ENCODE data around the gene SLC12A7.

Gene SLC12A7

DNA sequence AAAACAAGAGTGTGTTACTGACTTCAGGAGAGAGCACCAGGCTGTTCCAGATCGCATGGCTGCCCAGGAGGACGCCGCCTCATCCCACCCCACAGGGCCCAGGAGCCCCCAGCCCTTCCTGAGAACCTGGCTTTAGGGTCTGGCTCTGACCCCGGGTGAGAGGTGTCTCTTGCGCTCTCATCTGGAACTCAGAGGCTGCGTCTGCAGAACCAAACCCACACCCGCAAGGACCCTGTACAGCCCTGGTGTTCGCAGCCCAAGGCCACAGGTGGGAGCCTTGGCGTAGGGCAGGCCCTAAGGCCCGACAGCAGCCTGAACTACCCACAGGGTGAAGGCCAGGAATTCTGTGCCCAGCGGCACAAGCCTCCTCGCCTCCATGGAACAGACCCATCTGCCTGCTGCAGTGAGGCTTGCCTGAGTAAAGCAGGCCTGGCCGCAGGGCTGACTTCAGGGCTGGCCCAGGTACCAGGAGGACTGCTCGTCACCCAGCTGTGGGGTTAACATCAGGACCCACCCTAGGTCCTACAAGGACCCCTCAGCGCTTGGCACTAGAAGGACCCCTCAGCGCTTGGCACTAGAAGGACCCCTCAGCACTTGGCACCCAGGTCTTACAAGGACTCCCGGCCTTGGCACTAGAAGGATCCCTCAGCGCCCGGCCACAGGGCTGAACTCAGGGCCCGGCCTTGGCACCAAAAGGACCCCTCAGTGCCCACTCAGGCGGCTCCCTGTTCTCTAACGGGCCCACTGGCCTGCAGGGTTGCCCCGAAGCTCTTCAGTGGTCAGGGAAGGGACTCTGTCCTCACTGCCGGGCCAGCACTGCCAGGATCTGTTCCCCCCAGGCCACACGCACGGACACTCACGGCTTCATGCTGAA is 55.0 kb downstream of the SLC12A7 start:
- no peak overlapping the region for H3K4me3 Mint-ChIP-seq
- H3K9me3 Mint-ChIP-seq (ENCODE audit: low read depth): no peaks in the 10 kb centered on the region
- H3K4me1 Mint-ChIP-seq (ENCODE audit: low read depth): no peaks in the 10 kb centered on the region
- H3K27ac Mint-ChIP-seq: no peak overlapping the region
- H3K27me3 Mint-ChIP-seq: no peaks in the 10 kb centered on the region
- no peaks in the 10 kb centered on the region for H3K36me3 Mint-ChIP-seq

- Mint-ChIP-seq H3K4me1 (ENCODE audit: low read depth) (no peaks in the 10 kb centered on the region), H3K27me3 (no peaks in the 10 kb centered on the region), H3K27ac (no peak overlapping the region), H3K9me3 (ENCODE audit: low read depth) (no peaks in the 10 kb centered on the region), H3K4me3 (no peak overlapping the region), H3K36me3 (no peaks in the 10 kb centered on the region)
These were observed 55.8 kb downstream of the SLC12A7 start for GRCh38 chr5:1055896-1056610.

DNA sequence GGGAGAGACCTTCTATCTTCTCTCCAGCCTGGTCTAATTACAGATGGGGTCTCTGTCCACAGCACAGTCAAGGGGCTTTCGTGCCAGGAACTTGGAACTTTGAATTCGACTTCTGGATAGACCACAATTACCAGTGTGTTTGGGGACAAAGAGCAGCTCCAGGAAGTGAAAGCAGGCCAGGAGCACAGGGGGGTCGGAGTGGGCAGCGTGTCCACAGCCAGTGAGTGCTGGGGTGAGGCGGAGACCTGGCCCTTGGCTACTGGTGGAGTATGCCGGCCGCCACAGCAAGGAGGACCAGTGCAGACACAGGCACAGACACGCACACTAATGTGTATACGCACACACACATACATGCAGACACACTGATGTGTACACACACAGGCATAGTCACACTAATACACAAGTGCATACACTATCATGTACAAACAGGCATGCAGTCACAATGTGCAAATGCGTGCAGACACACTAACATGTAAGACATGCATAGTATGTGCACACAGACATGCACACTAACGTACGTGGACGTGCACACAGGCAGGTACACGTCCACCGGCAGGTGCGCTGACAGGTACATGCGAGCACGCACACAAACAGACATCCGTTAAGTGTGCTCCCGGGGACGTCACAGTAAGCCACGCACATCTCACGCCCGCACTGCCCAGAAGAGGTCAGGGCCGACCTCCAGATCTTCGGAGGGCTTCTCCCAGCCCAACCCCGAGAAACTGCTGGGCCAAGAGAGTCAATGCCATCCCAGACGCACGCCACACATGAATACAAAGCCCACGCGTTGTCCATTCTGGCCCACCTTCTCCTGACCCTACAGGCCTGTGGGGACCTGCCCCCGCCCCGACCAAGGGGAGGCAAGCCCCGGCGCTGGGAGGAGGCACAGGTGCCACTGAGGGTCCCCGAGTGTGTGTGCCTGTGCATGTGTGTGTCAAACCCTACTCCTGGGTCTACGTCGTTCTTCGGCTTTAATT is 56.8 kb downstream of the SLC12A7 start:
- H3K4me1 Mint-ChIP-seq (ENCODE audit: low read depth): no peaks in the 10 kb centered on the region
- H3K27me3 Mint-ChIP-seq: no peaks in the 10 kb centered on the region
- no peak overlapping the region for H3K4me3 Mint-ChIP-seq
- no peaks in the 10 kb centered on the region for H3K36me3 Mint-ChIP-seq
- no peak overlapping the region for H3K27ac Mint-ChIP-seq
- H3K9me3 Mint-ChIP-seq (ENCODE audit: low read depth): no peaks in the 10 kb centered on the region

DNA sequence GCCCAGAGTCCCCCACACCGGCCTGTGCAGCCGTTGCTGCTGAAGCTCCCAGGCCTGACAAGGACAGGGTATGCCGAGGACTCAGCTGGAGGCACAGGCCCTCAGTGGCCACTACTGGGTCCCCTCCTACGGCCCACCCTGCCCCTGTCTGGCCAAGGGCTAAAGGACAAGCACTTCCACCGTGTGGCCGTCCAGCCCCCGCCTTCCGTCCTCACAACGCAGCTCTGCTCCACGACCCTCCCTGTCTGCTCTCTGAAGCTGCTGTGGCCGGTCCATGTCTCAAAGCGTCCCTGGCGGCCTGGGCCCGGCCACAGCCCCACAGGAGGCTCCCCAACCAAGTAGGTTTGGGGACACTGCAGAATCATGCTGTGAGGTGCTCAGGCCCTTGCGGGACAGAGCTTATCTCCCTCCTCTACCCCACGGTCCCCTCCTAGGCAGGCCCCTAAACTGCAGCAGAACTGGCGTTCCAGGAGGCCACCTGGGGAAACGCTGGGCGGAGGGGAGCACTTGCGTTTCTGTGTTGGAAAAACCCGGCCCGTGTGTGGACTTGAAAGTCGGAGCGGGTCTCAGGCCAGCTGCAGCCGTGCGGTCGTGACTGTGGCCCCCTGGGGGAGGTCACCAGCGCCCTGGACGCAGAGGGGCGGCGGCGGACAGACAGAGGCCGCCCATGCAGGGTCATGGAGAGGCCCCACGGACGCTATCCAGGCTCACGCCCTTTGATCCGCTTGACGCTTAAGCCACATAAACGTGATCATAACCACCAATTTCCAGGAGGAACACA is 57.7 kb downstream of the SLC12A7 start:
- no peaks in the 10 kb centered on the region for H3K4me1 Mint-ChIP-seq (ENCODE audit: low read depth)
- no peak overlapping the region for H3K27ac Mint-ChIP-seq
- H3K36me3 Mint-ChIP-seq: no peaks in the 10 kb centered on the region
- H3K9me3 Mint-ChIP-seq (ENCODE audit: low read depth): no peaks in the 10 kb centered on the region
- H3K27me3 Mint-ChIP-seq: no peaks in the 10 kb centered on the region
- H3K4me3 Mint-ChIP-seq: no peak overlapping the region

GRCh38 chr5:1053391-1054017 is 58.4 kb downstream of the SLC12A7 start:
- Mint-ChIP-seq H3K9me3 (ENCODE audit: low read depth) (no peaks in the 10 kb centered on the region), H3K27ac (no peak overlapping the region), H3K4me1 (ENCODE audit: low read depth) (no peaks in the 10 kb centered on the region), H3K36me3 (no peaks in the 10 kb centered on the region), H3K27me3 (no peaks in the 10 kb centered on the region), H3K4me3 (no peak overlapping the region)

- Mint-ChIP-seq H3K27ac (no peak overlapping the region), H3K9me3 (ENCODE audit: low read depth) (no peaks in the 10 kb centered on the region), H3K4me1 (ENCODE audit: low read depth) (no peaks in the 10 kb centered on the region), H3K27me3 (no peaks in the 10 kb centered on the region), H3K36me3 (peaks cover under 1% of the 10 kb centered on the region), H3K4me3 (no peak overlapping the region)
These were observed 59.0 kb downstream of the SLC12A7 start for GRCh38 chr5:1052641-1053390.

DNA sequence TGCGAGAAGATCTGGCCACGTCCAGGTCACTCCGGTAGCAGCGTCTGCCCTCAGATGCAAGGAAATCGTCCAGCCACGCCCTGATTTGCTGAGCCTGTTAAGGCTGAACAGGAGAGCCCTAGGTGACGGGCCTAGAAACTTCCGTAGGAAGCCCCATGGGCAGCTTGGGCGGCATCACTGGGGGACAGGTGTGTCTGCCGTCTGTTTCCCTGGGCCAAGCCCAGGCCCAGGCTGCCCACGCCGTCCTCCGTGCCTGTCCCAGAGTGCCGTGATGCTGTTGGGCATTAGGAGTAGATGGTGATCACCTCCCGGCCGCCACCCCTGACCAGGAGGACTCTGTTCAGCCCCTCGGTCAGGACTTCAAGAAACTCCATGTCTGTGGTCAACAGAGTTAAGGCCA is 59.8 kb downstream of the SLC12A7 start:
- peaks cover 2% of the 10 kb centered on the region for H3K36me3 Mint-ChIP-seq
- H3K4me3 Mint-ChIP-seq: no peak overlapping the region

DNA sequence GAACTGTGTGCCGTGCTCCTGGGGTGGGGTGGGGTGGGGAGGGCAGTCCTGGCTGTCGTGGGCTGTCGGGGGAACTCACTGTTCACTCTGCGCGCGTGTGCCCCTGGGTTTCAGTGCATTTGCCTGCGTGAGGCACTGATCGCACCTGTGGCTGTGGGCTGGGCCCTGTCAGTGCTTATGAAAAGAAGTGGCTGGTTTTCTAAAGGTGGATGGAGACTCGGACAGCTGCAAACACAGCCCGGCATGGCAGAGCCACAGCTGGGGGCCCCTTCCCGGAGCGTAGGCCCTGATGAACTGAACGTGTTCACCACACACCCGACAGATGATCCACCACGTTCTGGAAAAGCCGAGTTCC is 60.5 kb downstream of the SLC12A7 start:
- no peak overlapping the region for H3K4me3 Mint-ChIP-seq
- no peaks in the 10 kb centered on the region for H3K27me3 Mint-ChIP-seq
- H3K27ac Mint-ChIP-seq: no peak overlapping the region
- peaks cover 2% of the 10 kb centered on the region for H3K36me3 Mint-ChIP-seq
- peaks cover 5% of the 10 kb centered on the region for H3K4me1 Mint-ChIP-seq (ENCODE audit: low read depth)
- peaks cover 5% of the 10 kb centered on the region for H3K9me3 Mint-ChIP-seq (ENCODE audit: low read depth)

More for the DNA sequence above, 59.8 kb downstream of the SLC12A7 start:
- Mint-ChIP-seq H3K4me1 (ENCODE audit: low read depth) (peaks cover 1% of the 10 kb centered on the region), H3K27ac (no peak overlapping the region), H3K9me3 (ENCODE audit: low read depth) (no peaks in the 10 kb centered on the region), H3K27me3 (no peaks in the 10 kb centered on the region)

- Mint-ChIP-seq H3K4me1 (ENCODE audit: low read depth) (peaks cover 9% of the 10 kb centered on the region), H3K9me3 (ENCODE audit: low read depth) (peaks cover 8% of the 10 kb centered on the region), H3K27ac (no peak overlapping the region), H3K27me3 (no peaks in the 10 kb centered on the region), H3K36me3 (peaks cover 2% of the 10 kb centered on the region), H3K4me3 (no peak overlapping the region)
These were observed 61.2 kb downstream of the SLC12A7 start for GRCh38 chr5:1050423-1051365.

GRCh38 chr5:1048861-1049838 is 62.7 kb downstream of the SLC12A7 start:
- H3K9me3 Mint-ChIP-seq (ENCODE audit: low read depth): peaks cover 8% of the 10 kb centered on the region
- H3K4me1 Mint-ChIP-seq (ENCODE audit: low read depth): peaks cover 20% of the 10 kb centered on the region
- no peak overlapping the region for H3K27ac Mint-ChIP-seq
- H3K27me3 Mint-ChIP-seq: no peaks in the 10 kb centered on the region
- H3K4me3 Mint-ChIP-seq: no peak overlapping the region
- H3K36me3 Mint-ChIP-seq: peaks cover 2% of the 10 kb centered on the region

- no peaks in the 10 kb centered on the region for H3K27me3 Mint-ChIP-seq
- H3K9me3 Mint-ChIP-seq (ENCODE audit: low read depth): peaks cover 16% of the 10 kb centered on the region
- peaks cover 25% of the 10 kb centered on the region for H3K4me1 Mint-ChIP-seq (ENCODE audit: low read depth)
- H3K4me3 Mint-ChIP-seq: no peak overlapping the region
- peak overlapping the region; percentile 34 for H3K27ac Mint-ChIP-seq
- H3K36me3 Mint-ChIP-seq: peaks cover 2% of the 10 kb centered on the region
These were observed 63.6 kb downstream of the SLC12A7 start for GRCh38 chr5:1048162-1048721.

Data from activated naive CD8-positive, alpha-beta T cell (primary cell).